Choroid plexus epithelial cell (primary cell): Measurements from ENCODE around the gene P2RX2.

ENCODE experiments used
- DNase-seq: peaks from one replicate; pipeline ENCODE4 v3.0.0-alpha.2; 2010; ENCODE audit warnings: low read depth
- H3K4me3 ChIP-seq: 2 replicates; pipeline ENCODE4 v1.5.1; 2011; ENCODE audit warnings: low read depth, mild to moderate bottlenecking, control low read depth, low read length, moderate library complexity
- TF ChIP-seq, protein P1 (sequence below): conservative IDR thresholded peaks from 2 replicates; pipeline ENCODE4 v1.5.1; 2011; ENCODE audit warnings: low read depth, mild to moderate bottlenecking, control low read depth, inconsistent platforms, low read length, moderate library complexity

The P2RX2 gene

DNA sequence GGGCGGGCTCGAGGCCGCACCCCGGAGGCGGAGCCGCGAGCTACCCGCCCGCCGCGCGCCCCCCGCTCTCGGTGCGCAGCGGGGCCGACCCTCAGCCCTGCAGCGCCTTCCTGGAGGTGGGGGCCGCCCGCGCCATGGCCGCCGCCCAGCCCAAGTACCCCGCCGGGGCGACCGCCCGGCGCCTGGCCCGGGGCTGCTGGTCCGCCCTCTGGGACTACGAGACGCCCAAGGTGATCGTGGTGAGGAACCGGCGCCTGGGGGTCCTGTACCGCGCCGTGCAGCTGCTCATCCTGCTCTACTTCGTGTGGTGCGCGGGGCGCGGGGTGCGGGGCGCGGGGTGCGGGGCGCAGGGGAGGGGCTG is at the start of gene P2RX2:
Gene P2RX2 (plus strand): TSS at position 94 of the 361 bp plus-strand sequence. CDS start 41 bp downstream, at position 135.
- TF ChIP-seq, protein P1, sequence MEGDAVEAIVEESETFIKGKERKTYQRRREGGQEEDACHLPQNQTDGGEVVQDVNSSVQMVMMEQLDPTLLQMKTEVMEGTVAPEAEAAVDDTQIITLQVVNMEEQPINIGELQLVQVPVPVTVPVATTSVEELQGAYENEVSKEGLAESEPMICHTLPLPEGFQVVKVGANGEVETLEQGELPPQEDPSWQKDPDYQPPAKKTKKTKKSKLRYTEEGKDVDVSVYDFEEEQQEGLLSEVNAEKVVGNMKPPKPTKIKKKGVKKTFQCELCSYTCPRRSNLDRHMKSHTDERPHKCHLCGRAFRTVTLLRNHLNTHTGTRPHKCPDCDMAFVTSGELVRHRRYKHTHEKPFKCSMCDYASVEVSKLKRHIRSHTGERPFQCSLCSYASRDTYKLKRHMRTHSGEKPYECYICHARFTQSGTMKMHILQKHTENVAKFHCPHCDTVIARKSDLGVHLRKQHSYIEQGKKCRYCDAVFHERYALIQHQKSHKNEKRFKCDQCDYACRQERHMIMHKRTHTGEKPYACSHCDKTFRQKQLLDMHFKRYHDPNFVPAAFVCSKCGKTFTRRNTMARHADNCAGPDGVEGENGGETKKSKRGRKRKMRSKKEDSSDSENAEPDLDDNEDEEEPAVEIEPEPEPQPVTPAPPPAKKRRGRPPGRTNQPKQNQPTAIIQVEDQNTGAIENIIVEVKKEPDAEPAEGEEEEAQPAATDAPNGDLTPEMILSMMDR: no peak
- no peak for DNase-seq
- H3K4me3 ChIP-seq: no peak within 1 kb of the TSS

- TF ChIP-seq, protein P1: no peak
- no peak for DNase-seq
- no peak overlapping the region for H3K4me3 ChIP-seq
Measured at GRCh38 chr12:132568826-132569480, 49.6 kb upstream of the P2RX2 start.

- no peak overlapping the region for H3K4me3 ChIP-seq
- TF ChIP-seq, protein P1: no peak
- DNase-seq: no peak
Measured at GRCh38 chr12:132569856-132570480, 48.6 kb upstream of the P2RX2 start.

- DNase-seq: no peak
- H3K4me3 ChIP-seq: no peak overlapping the region
- TF ChIP-seq, protein P1: no peak
Measured at GRCh38 chr12:132570635-132571034, 47.9 kb upstream of the P2RX2 start.

DNA sequence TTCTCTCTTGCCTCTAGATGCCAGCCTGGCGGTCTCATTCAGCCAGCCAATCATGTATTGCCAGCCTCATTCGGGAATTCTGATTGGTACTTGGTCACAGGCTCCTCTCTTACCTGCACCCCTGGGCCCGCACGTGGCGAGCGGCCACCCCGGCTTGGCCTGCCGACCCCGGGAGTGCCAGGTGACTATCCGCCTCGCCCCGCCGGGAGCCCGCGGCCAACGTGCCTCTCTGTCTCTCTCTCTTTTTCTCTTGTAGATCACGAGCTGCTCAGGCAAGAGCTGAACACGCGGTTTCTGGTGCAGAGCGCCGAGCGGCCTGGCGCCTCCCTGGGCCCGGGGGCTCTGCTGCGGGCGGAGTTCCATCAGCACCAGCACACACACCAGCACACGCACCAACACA is 47.5 kb upstream of the P2RX2 start:
- H3K4me3 ChIP-seq: no peak overlapping the region
- TF ChIP-seq, protein P1: no peak
- DNase-seq: no peak

DNA sequence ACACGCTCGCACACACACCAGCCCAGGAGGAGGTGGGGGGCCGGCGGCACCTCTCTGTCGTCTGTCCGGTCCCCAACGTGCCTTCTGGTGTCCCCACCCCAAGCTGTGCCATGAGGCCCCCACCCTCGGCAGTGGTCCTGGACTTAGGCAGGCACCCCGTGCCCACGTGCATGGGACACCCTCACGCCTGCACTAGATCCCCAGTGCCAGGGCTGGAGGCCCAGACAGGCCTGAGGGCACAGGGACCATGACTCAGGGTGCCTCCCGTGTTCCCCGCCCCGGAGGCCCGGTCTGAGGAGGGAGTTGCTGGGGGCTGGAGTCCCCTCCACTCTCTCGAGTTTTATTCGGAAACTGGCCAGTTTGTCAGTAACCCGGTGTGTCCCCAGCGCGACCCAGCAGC is 47.0 kb upstream of the P2RX2 start:
- TF ChIP-seq, protein P1: no peak
- DNase-seq: no peak
- H3K4me3 ChIP-seq: no peak overlapping the region

GRCh38 chr12:132572106-132572505 is 46.5 kb upstream of the P2RX2 start:
- no peak for DNase-seq
- H3K4me3 ChIP-seq: no peak overlapping the region
- TF ChIP-seq, protein P1: no peak
